Thyroid gland (tissue), 4 donors: ENCODE results near the gene LRPPRC.

ENCODE experiments used
- CTCF ChIP-seq, 6 experiments: fragments of 200-600 bp in 3 of 6; fragments of 450-650 bp in 3 of 6; sonication (generic) in 3 of 6; IDR thresholded peaks; one replicate each; pipeline ENCODE4 v1.5.1; 2016 to 2019; ENCODE audit warnings: antibody characterized with exemption in 6 of 6, mild to moderate bottlenecking in 2 of 6, inconsistent platforms in 1 of 6, moderate library complexity in 1 of 6
- POLR2A ChIP-seq, 2 donors: fragments of 450-650 bp; IDR thresholded peaks; one replicate each; pipeline ENCODE4 v1.6.1; 2017; ENCODE audit warnings: antibody characterized with exemption in 2 of 2, mild to moderate bottlenecking in 2 of 2, moderate library complexity in 1 of 2

- TF ChIP-seq CTCF (IDR thresholded peaks at IDR 0.05) (no peak), POLR2A (IDR thresholded peaks at IDR 0.05) (no peak)
Observed at GRCh38 chr2:43885132-43885632, 110.6 kb downstream of the LRPPRC start.
